HG03064 (cell line): Measurements from ENCODE around the gene NRP1.

Source experiments
- ATAC-seq: cut with Tn5 transposase; IDR thresholded peaks from one replicate; pipeline ENCODE4 v1.9.1; 2021; ENCODE audit warnings: low read depth; ENCODE audit not compliant: unreplicated experiment

NRP1 gene

DNA sequence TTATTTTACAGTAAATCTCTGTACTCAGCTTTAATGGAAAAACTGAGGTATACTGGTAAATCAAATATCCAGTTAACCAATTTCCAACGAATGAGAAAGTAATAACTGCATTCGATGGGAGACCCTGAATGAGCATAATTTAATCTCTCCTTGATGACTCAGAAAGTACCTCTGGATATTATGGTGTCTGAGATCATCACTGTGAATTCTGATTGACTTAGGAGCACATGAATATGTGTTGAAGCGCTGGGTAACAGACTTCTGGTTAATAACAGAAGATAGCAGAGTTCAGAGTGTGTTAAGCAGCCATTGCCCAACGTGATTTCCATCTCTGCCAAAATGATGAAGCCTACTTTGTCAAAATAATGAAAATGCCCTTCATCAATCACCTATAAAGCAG, 116.6 kb downstream of the NRP1 start:
- no peak for ATAC-seq

DNA sequence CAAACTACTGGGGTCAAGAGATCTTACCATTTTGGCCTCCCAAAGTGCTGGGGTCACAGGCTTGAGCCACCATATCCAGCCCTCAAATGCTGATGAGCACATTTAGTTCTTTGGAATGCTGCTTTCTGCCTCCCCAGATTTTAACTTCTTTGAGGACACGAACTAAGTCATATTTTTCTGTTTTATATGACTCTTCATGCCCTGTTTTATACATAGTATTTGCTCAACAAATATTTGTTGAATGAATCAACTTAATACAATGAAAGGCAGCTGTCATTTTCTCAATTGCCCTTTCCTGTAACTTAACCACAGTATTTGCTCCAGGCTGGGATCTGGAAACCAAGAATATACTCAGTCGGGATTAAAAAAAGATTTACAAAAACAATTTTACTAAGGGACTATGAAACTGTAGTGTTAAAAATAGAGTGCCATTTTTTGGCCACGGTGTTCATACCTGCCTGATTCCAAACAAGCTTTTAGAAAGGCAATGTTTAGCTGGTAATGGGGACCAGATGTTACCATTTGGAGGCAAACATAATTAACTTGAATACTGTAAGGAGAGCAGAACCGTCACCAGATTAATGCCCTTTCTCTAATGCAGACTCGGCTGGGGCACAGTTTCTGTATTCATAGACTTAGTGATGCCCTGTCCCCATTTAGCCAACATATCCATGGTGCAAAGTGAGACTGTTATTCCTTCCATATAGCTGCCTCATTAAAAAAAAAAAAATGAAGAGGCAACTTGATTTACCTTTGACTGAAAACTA, 117.6 kb downstream of the NRP1 start:
- ATAC-seq: no peak

DNA sequence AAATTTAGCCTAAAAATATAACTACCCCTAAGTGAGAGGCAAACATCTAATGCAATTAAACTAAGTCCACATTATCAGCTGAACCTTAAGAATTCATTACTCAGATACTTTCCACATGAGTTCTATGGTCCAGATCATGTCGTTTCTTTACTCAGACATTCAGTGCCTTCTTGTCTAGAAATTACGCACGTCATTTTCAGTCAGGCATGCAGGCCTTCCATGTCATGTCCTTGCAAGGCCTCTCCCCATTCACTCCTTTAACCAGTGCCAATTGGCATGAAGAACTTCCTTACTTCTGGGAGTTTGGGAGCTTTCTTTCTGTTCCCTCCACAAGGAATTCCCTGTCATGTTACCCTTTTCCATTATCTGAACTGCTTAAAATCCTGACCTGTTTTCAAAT, 118.8 kb downstream of the NRP1 start:
- no peak for ATAC-seq

DNA sequence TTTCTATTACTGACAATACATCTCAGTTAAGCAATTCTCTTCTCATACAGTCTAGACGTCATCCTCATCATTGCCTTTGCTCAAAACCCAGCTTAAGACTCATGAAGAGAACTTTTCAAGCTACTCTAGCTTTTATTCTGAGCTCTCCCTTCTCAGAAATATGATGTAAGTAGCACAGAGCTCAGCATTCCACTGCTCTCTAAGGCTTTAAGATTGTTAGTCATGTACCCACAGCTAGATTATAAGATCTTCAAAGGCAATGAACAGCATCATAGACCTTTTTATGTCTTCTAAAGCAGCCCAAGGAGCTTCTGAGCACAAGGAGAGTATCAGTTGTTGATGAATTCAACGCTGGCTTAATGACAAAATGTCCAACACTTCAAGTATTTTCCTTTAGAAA, 119.3 kb downstream of the NRP1 start:
- no peak for ATAC-seq

DNA sequence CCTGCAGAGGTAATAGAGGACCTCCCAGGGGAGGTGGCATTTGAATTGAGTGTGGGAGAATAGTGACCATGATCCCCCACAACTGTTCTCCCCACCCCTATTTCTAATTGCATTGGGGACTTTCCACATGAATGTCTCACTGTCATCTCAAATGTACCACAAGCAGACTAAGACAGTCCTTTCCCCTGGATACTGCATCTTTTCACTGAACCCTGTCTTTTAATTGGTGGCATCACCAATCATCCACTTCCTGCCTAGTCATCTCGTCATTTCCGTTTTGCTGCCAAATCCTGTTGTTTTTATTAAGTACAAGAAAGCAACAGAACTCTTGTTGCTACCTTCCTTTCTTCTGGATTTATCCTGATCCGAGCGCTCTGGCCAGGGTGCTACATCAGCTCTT, 120.3 kb downstream of the NRP1 start:
- no peak for ATAC-seq

DNA sequence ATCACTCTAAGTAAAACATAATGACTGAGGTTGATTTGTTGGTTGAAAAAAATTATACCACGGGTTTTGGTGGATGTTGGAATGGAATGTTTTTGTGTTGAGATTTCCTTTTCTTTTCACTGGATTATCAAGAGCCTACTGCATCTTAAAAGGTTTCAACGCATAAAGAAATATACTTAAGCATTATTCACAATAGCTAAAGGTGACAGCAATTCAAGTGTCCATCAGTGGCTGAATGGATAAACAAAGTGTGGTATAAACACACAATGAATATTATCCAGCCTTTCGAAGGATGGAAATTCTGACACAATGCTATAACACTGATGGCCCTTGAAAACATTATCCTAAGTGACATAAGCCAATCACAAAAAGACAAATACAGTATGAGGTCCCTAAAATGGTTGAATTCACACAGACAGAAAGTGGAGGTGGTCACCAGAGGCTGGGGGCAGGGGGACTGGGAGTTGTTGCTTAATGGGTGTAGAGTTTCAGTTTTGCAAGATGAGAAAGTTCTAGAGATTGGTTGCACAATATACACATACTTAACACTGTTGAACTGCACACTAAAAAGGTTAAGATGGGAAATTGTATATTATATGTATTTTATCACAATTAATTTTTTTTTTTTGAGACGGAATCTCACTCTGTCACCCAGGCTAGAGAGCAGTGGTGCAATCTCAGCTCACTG, 122.3 kb downstream of the NRP1 start:
- no peak for ATAC-seq

DNA sequence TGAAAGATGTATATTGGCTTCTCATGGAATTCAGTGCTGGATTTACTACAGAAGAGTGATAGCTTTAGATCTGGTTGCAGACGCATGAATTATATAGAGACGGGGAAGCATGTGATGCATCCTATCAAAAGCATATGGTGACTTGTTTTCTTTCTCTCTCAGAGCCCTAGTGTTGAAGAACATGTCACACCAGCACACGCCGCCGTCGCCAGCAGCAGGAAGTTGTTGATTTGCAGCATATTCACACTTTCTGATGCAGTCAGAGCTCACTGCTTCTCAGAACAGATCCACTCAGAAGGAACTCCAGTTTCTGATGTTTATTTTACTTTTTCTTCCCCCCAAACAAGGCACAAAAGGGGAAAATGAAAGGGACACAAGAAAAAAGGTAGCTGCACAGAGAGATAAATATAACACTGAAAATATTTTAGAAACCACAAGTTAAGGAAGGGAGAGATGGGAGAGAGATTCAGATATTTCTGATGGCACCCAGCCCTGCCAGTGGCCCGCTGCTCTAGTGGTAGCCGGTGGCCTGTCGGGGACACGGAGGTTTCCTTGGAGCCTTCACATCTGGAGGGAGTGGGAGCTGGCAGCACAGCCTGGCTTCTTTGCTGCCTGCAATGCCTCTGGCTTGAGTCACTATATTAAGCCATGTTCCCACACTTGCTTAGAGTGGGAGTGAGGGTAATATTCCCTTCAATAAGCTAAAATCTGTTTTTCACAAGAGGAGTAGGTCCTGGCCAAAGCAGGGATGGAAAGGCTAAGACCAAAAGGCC, 123.2 kb downstream of the NRP1 start:
- ATAC-seq: no peak

DNA sequence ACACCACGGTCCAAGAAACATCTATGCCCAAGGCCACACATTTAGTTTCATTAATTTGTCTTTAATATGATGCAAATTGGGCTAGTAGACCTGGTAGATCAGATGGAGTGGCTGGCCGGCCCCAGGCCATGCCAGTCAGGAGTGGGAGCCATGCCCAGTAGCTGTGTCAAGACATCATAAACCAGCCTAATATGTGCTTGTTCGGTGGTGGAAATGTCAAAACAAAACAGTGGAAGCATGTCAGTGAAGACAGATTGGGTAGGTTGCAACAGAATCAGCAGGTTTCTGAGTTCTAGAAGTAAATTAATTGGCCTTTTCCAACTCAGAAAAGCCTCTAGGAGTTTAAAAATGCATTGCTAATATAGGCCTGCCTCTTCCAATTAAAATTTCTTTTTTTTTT, 124.7 kb downstream of the NRP1 start:
- ATAC-seq: no peak

DNA sequence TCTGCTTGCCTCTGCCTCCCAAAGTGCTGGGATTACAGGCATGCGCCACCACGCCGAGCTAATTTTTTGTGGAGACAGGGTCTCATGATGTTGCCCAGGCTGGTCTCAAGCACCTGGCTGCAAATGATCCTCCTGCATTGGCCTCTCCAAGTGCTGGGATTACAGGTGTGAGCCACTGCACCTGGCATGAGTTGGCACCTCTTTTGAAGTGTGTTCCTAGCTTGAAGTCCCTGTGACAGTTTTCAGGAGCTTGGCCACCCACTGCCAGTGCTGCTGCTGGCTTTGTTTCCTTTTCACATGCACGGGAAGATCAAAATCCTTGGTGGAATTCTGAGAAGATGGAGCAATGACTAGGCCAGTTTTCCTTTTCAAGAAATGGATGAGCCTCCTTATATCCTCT, 126.3 kb downstream of the NRP1 start:
- ATAC-seq: no peak

DNA sequence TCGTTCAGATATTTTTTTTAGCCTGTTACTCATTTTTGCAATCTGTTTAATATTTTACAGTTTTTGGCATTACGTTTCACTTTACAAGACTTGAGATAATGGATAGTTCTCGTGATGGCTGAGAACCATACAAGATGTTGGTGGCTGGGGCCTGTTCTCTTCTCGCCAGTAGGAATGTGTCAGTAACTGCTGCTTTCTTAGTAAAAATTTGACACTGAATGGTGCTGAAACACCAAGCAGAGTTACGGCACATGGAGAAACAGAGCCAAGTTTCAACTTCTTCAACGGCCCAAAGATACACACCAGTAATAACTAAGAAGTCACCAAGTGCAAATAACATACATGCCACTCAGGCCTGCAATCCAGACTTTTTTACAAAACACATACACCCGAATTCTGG, 130.4 kb downstream of the NRP1 start:
- no peak for ATAC-seq

DNA sequence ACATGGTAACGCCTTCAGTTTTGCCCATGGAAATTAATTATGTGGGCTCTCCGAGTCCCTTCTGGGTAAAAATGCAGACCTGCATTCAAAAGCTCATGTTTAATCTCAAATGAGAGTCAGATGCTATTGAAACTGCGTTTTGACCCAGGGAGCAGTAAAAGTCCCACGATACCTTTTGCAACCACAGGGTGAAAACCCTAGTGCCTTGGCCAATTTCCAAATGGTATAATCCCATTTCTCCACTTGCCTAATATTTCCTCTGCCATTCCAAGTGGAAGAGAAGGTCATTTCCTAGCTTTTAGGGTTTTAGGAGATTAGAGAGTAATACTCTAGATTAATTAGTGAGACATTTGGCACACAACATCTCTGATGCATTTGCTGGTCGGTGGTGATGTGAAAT, 132.5 kb downstream of the NRP1 start:
- no peak for ATAC-seq

DNA sequence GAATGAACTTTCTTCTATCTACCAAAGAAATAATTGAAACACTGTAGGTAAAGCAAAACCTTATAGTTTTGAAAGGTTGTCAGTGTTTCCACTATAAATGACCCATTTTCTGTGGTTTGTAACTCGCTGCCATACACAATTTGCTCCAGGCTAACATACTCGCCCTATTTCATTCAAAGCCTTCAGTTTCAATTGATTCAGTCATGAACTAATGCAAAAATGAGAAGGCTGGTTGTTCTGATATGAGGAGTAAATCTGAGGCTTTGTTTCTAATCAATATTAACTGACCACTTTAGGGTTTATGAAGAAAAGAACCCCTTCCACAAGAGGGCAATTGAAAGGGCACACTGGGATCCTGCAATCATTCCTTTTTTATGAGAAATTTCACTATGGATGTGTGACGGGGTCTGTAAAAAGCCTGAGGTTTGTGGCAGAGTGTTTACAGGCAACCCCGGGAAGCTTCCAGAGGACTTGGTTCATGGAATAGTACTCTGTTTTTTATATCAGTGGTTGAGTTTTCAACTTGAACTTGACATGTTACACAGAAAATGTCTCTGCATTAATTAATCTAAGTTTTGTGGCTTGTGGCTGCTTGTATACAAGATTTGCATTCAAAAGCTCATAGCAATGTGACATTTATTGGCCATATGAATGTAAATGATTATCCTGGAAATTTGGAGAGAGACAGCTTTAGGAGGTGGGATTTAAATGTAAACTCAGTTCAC, 133.2 kb downstream of the NRP1 start:
- no peak for ATAC-seq

DNA sequence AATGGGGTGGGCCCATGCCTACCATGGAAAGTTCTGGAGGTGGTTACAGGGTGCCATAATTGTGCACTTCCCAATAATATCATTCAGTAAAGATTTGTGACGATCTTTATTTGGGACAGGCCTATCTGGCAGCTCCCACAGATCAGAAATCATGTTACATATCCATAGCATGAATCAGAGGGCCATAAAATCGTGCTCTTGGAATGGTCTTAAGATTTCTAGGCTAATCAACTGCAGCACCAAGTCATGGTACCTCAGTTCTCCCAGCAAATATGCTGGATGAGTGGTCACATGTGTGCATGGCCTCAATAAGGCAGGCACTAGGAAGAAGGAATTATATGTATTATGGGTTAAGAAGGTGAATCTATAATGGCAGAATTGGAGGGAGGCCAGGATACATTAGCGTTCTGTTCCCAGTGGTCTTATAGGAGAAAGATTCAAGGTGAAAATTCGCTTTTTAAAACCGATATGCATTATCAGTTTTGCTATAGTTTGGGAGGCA, 134.7 kb downstream of the NRP1 start:
- ATAC-seq: no peak

DNA sequence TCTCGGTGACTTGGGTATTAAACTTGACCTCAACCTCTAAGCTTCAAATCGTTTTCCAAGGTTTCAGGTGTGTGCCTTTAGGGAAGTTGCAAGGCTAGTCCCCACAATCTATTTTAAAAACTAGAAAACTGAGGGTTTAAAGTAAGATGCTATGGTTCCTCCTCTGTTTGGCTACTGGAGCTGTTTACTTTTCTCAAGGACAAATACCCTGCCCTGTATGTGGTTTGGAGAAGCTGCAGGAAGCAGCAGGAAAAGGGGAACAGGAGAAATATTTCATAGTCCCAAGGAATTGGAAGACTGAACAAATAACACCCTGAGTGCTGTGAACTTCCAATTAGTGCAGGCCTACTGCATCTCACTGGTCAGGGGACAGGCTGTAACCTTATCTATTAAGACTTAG, 135.9 kb downstream of the NRP1 start:
- no peak for ATAC-seq

DNA sequence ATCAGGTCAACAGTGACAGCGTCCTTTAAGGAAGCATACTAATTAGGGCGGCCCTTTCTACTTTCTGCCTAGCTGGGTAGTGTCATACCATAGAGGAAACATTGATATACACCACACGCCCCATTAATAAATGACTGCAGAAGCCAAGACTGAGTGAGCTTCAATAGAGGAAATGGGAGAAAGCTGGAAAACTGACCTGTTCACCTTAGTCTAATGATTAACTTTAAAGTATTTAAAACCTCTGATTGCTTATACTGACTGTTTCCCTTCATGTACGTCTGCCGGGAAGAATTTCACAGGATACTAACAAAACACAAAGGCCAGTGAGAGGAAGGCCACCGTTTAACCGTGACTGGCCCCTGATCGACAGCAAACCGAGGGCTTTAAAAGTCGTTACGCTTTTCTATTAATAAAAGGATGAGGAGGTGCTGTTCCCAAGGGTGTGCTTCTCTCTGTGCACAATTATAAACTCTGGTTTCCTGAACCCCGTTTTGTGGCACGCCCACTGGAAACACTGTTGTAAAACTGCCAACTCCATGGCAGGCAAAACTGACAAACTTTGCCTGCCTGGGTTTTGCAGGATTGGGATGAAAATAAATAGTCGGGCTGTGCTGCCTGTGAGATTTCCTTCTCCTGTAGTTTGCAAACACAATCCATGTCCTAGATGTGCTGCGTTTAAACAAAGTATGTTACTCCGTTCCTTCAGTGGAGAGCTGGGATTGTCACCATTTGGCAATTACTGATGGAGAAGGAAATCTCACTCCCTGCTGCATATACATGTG, 137.6 kb downstream of the NRP1 start:
- no peak for ATAC-seq

DNA sequence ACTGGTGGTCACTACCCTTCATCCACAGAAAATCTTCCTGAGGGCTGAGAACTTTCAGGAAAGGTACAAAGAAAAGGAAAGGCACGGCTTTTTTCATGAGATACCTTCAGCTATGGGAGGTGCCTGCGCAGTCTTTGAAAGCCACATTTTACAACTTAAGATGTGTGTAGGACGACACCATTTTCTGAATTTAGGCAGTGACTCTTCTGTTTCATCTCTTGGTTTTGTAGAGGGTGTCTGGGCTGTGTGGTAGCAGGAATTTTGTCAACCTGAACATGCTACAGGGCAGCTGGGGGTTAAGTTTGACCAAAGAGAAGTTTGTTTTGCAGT, 138.1 kb downstream of the NRP1 start:
- no peak for ATAC-seq

DNA sequence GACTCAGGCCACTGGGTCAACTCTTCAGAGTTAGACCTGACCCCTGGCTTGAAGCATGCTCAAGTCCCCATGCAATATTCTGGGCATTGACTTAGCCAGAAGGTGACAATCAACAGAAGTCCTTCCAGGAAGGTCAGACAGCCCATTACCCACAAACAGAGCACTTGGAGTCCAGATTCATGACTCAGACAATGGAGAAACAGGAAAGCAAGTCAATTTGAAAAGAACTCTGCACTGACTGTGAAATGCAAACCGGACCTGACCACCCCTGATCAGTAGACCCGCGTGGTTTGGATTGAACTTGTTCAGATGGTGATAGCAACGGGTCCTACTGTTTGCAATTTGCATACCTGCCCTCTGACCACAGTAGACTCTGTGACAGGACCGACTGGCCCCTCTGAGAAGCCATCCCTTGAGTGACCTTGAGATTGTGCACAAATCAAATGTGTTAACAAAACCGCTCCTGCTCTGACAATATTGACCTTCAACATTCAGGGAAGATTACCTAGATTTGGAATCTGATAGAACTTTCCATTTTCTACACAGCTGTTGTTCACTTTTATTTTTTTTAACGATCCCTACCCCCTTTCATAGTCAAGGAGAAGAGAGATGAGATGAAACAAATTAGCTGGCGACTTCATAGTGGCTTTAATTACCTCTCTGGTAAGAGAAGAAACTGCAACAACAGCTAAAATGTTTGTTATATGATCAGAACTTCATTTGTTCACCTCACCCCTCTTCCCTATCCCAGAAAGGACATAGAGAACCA, 138.7 kb downstream of the NRP1 start:
- no peak for ATAC-seq

DNA sequence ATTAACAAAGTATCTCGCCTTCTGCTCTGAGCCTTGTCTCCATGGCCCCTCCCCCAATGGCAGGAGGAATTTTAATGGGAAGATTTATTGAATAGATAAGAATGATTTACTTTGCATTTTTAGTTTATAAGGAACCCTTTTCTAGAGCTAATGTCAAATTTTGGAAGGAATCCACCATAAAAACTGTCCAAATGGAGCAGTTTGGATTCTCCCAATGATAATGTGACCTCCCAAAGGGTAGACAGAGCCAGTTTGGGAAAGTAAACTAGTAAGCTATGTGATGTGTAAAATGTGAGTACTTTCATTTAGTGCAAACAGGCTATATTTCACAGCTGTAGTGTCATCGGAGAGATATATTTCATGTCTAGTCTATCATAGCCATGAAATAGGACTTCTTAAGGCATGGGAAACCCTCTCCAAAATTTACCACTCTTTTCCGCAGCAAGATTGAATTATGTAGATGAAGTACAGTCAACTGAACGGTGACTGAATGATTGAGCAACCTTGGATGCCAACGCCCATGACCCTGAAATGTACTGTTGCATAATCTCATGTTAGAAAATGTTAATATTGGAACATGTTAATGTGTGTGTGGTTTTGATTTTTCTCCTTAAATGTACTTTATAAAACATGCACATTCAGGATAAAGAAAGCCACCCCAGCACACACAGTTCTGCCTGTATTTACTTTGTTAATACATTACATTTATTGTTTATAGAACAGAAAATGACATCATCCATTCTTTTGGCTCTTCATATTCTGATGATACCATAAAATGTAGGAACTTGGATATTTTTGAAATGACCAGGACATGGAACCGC, 140.6 kb downstream of the NRP1 start:
- ATAC-seq: no peak
